Prostate gland (tissue), 2 donors: ENCODE results near the gene CCDC149.

Experiments
- CTCF ChIP-seq, 4 experiments: fragments of 200-600 bp in 2 of 4; fragments of 450-650 bp in 2 of 4; sonication (generic) in 2 of 4; IDR thresholded peaks; 1 replicate in 3 of 4; 2 replicates in 1 of 4; pipeline ENCODE4 v1.5.1; 2016 to 2019; ENCODE audit warnings: antibody characterized with exemption in 4 of 4, mild to moderate bottlenecking in 2 of 4, moderate library complexity in 2 of 4
- POLR2A ChIP-seq: fragments of 450-650 bp; IDR thresholded peaks from one replicate; pipeline ENCODE4 v1.6.1; 2016; ENCODE audit warnings: antibody characterized with exemption, mild to moderate bottlenecking
- POLR2AphosphoS5 ChIP-seq: sonication (generic); formaldehyde crosslinking; IDR thresholded peaks from one replicate; pipeline ENCODE4 v1.6.1; 2017; ENCODE audit warnings: antibody characterized with exemption

GRCh38 chr4:24894243-24894642 is 18.6 kb downstream of the CCDC149 start:
- TF ChIP-seq POLR2A: no peak
- TF ChIP-seq POLR2AphosphoS5: no peak
- TF ChIP-seq CTCF (IDR thresholded peaks at IDR 0.05): no peak
